Mesothelial cell of epicardium (in vitro differentiated cells): ENCODE measurements around the gene NLRC3. TPM values are rescaled to one million over a fixed set of nuclear protein-coding genes. Genes with fewer than 3 reads are reported as not detected.

Source experiments
- DNase-seq, 2 experiments: peaks; one replicate each; pipeline ENCODE4 v3.0.0; 2021; ENCODE audit warnings: low spot score in 2 of 2; ENCODE audit not compliant: unreplicated experiment in 2 of 2
- H3K27ac Mint-ChIP-seq: 2 replicates; pipeline ENCODE4 v1.8.0; 2021; ENCODE audit warnings: mixed read lengths
- H3K27me3 Mint-ChIP-seq: 2 replicates; pipeline ENCODE4 v1.8.0; 2021; ENCODE audit warnings: low read depth, mixed read lengths
- H3K36me3 Mint-ChIP-seq: 2 replicates; pipeline ENCODE4 v1.8.0; 2021; ENCODE audit warnings: mixed read lengths
- H3K4me1 Mint-ChIP-seq: 2 replicates; pipeline ENCODE4 v1.8.0; 2021; ENCODE audit warnings: mixed read lengths
- H3K4me3 Mint-ChIP-seq: 2 replicates; pipeline ENCODE4 v1.8.0; 2021; ENCODE audit warnings: mild to moderate bottlenecking, moderate library complexity, mixed read lengths
- H3K9me3 Mint-ChIP-seq: 2 replicates; pipeline ENCODE4 v1.8.0; 2021; ENCODE audit warnings: mixed read lengths
- total RNA-seq: library from RNA; stranded (reverse); gene quantifications from 3 replicates; pipeline ENCODE4 v1.2.1, GENCODE V29; 2021
- TF ChIP-seq, protein P1 (sequence below): fragments of 200-600 bp; sonication (generic); IDR thresholded peaks from one replicate; pipeline ENCODE4 v1.5.0; 2021; ENCODE audit warnings: antibody characterized with exemption; ENCODE audit not compliant: unreplicated experiment

The NLRC3 gene, protein sequence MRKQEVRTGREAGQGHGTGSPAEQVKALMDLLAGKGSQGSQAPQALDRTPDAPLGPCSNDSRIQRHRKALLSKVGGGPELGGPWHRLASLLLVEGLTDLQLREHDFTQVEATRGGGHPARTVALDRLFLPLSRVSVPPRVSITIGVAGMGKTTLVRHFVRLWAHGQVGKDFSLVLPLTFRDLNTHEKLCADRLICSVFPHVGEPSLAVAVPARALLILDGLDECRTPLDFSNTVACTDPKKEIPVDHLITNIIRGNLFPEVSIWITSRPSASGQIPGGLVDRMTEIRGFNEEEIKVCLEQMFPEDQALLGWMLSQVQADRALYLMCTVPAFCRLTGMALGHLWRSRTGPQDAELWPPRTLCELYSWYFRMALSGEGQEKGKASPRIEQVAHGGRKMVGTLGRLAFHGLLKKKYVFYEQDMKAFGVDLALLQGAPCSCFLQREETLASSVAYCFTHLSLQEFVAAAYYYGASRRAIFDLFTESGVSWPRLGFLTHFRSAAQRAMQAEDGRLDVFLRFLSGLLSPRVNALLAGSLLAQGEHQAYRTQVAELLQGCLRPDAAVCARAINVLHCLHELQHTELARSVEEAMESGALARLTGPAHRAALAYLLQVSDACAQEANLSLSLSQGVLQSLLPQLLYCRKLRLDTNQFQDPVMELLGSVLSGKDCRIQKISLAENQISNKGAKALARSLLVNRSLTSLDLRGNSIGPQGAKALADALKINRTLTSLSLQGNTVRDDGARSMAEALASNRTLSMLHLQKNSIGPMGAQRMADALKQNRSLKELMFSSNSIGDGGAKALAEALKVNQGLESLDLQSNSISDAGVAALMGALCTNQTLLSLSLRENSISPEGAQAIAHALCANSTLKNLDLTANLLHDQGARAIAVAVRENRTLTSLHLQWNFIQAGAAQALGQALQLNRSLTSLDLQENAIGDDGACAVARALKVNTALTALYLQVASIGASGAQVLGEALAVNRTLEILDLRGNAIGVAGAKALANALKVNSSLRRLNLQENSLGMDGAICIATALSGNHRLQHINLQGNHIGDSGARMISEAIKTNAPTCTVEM
- total RNA-seq, result 0.04 to 0.13 TPM in 2 of 3 replicates, not detected in the other

DNA sequence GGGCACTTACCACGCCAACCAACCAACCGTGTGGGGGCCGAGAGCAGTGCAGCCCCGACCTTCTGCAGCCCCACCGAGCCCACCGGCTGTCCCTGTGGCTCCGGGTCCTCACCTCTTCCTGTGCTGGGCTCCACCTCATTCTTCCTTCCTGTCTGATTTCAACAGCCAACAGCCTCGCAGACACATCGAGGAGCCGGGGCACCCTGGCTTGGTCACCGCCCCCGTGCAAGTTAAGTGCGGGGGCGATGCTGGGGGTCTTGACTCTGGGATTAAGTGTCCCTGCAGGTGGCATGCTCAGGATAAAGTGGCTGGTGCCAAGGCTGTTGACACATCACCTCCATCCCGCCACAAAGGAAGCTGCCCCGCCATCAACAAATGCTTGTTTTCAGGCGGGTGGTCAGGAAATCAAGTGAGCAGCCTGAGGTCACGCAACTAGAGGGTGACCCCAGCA is at the start of gene NLRC3:
TSS of gene NLRC3 (minus strand) at position 102 of the 451 bp plus-strand sequence. CDS start 12,367 bp downstream, outside the sequence.
- H3K27me3 Mint-ChIP-seq, result no peaks in the 10 kb centered on the region
- no peaks in the 10 kb centered on the region for H3K36me3 Mint-ChIP-seq
- DNase-seq, result no peak
- no peak within 1 kb of the TSS for H3K4me3 Mint-ChIP-seq
- TF ChIP-seq, protein P1, sequence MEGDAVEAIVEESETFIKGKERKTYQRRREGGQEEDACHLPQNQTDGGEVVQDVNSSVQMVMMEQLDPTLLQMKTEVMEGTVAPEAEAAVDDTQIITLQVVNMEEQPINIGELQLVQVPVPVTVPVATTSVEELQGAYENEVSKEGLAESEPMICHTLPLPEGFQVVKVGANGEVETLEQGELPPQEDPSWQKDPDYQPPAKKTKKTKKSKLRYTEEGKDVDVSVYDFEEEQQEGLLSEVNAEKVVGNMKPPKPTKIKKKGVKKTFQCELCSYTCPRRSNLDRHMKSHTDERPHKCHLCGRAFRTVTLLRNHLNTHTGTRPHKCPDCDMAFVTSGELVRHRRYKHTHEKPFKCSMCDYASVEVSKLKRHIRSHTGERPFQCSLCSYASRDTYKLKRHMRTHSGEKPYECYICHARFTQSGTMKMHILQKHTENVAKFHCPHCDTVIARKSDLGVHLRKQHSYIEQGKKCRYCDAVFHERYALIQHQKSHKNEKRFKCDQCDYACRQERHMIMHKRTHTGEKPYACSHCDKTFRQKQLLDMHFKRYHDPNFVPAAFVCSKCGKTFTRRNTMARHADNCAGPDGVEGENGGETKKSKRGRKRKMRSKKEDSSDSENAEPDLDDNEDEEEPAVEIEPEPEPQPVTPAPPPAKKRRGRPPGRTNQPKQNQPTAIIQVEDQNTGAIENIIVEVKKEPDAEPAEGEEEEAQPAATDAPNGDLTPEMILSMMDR, result no peak
- peaks cover 11% of the 10 kb centered on the region for H3K4me1 Mint-ChIP-seq
- H3K9me3 Mint-ChIP-seq, result no peaks in the 10 kb centered on the region
- peak within 1 kb of the TSS; percentile 50 for H3K27ac Mint-ChIP-seq

DNA sequence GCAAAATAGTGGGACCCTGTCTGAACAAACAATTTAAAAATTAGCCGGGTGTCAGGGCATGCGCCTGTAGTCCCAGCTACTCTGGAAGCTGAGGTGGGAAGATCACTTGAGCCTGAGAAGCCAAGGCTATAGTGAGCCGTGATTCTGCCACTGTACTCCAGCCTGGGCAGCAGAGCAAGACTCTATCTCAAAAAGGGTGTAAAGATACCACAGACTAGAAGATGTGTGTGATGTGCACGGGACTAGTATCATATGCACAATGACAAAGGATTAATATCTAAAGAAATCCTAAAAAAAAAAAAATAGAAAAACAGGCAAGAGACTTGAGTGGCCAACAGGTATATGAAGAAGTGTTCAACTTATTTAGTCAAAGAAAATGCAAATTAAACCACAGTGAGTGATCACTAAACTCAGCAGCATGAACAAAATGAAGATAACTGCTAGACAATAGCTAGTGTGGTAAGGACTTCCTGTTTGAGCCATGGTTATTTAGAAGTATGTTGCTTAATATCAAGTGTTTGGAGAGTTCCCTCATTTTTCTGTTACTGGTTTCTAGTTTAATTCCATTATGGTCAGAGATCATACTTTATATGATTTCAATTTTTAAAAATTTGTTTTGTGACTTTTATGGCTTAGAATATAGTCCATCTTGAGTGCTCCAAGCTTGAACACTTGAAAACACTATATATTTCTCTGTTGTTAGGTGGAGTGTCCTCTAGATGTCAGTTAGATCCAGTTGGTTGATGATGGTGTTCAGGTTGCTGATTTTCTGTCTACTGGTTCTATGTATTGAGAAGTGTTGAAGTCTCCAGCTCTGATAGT is 48.9 kb upstream of the NLRC3 start:
- Mint-ChIP-seq H3K4me3 (no peak overlapping the region), H3K27me3 (no peaks in the 10 kb centered on the region), H3K27ac (no peak overlapping the region), H3K36me3 (peaks cover 3% of the 10 kb centered on the region), H3K4me1 (no peaks in the 10 kb centered on the region), H3K9me3 (no peaks in the 10 kb centered on the region)
- TF ChIP-seq, protein P1, result no peak
- no peak for DNase-seq

DNA sequence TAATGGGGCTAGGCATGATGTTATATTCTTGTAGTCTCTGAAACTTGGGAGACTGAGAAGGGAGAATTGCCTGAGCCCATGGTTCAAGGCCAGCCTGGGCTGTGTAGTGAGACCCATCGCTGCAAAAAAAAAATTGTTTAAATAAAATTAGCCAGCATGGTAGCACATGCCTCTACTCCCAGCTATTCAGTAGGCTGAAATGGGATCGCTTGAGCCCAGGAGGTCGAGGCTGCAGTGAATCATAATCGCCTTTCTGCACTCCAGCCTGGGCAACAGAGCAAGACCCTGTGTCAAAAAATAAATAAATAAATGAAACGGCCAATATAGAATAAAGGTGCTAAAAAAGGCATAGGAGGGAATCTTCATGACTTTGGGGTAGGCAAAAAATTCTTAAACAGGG is 48.1 kb upstream of the NLRC3 start:
- Mint-ChIP-seq H3K4me3 (no peak overlapping the region), H3K27ac (no peak overlapping the region), H3K9me3 (no peaks in the 10 kb centered on the region), H3K4me1 (no peaks in the 10 kb centered on the region), H3K36me3 (peaks cover 3% of the 10 kb centered on the region), H3K27me3 (no peaks in the 10 kb centered on the region)
- DNase-seq, result no peak
- TF ChIP-seq, protein P1, result no peak

DNA sequence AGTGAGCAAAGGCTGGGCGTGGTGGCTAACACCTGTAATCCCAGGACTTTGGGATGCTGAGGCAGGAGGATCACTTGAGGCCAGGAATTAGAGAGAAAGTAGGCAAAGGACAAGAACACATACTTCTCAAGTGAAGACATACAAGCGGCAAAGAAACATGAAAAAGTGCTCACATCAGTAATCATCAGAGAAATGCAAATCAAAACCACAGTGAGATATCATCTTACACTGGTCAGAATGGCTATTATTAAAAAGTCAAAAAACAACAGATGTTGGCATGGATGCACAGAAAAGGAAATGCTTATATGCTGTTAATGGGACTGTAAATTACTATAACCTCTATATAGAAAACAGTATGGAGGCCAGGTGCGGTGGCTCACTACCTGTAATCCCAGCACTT is 46.4 kb upstream of the NLRC3 start:
- Mint-ChIP-seq H3K4me1 (no peaks in the 10 kb centered on the region), H3K36me3 (no peaks in the 10 kb centered on the region)
- TF ChIP-seq, protein P1, result no peak

DNA sequence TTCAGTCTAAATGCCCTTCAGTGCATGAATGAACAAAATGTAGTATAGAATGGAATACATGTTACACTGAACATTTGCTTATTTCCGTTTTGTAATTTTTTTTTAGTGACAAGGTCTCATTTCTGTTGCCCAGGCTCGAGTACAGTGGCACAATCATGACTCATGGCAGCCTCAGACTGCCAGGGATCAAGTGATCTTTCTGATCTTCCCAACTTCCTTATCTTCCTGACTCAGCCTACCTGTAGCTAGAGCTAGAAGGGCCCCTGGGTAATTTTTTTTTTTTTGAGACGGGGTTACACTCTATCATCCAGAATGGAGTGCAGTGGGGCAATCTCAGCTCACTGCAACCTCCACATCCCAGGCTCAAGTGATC is 41.6 kb upstream of the NLRC3 start:
- H3K27ac Mint-ChIP-seq, result peak overlapping the region; percentile 25
- TF ChIP-seq, protein P1, result no peak

More for the DNA sequence above, 46.4 kb upstream of the NLRC3 start:
- Mint-ChIP-seq H3K4me3 (no peak overlapping the region), H3K9me3 (no peaks in the 10 kb centered on the region), H3K27me3 (no peaks in the 10 kb centered on the region), H3K27ac (no peak overlapping the region)
- no peak for DNase-seq

More for the DNA sequence above, 41.6 kb upstream of the NLRC3 start:
- DNase-seq, result no peak
- H3K4me3 Mint-ChIP-seq, result no peak overlapping the region
- H3K4me1 Mint-ChIP-seq, result no peaks in the 10 kb centered on the region
- peaks cover 3% of the 10 kb centered on the region for H3K9me3 Mint-ChIP-seq
- peaks cover 10% of the 10 kb centered on the region for H3K36me3 Mint-ChIP-seq
- no peaks in the 10 kb centered on the region for H3K27me3 Mint-ChIP-seq
